Panc1 (cell line): ENCODE data around the gene AIFM1. TPM values are rescaled to one million over a fixed set of nuclear protein-coding genes. Genes with fewer than 3 reads are reported as not detected.

ENCODE experiments used
- ATAC-seq: fragments of 200-7000 bp; cut with Tn5 transposase; 2 replicates; pipeline ENCODE4 v1.9.1; 2020; ENCODE audit warnings: mild to moderate bottlenecking, moderate library complexity
- BruUV-seq: library from RNA; stranded (reverse); fragments of 400-500 nt; replicated peaks from 2 replicates; lab custom pipeline; 2021; lab: Mats Ljungman, UMichigan
- CTCF ChIA-PET: fragments of 300-600 bp; sonication (Branson Sonifier 250); formaldehyde crosslinking; loops from one replicate; lab custom pipeline; 2022; ENCODE audit warnings: antibody characterized with exemption; lab: Charles Lee
- POLR2A ChIA-PET: fragments of 300-600 bp; sonication (Branson Sonifier 250); formaldehyde crosslinking; loops from one replicate; lab custom pipeline; 2022; ENCODE audit warnings: antibody characterized with exemption; lab: Charles Lee
- DNase-seq: peaks from one replicate; pipeline ENCODE4 v3.0.0-alpha.2; 2010; ENCODE audit warnings: low read depth, low spot score
- H3K27ac ChIP-seq: 2 replicates; pipeline ENCODE4 v1.5.1; 2011; ENCODE audit warnings: mild to moderate bottlenecking, low read length, inconsistent platforms
- H3K27me3 ChIP-seq: fragments of 200-500 bp; sonication (Bioruptor generic); 2 replicates; pipeline ENCODE4 v1.6.0; 2014; ENCODE audit warnings: low read length, inconsistent platforms; ENCODE audit not compliant: control insufficient read depth, insufficient read depth
- H3K36me3 ChIP-seq: fragments of 200-500 bp; sonication (Bioruptor generic); 2 replicates; pipeline ENCODE4 v1.5.1; 2014; ENCODE audit warnings: inconsistent platforms, mild to moderate bottlenecking, low read length, moderate library complexity; ENCODE audit not compliant: control insufficient read depth, insufficient read depth
- H3K4me1 ChIP-seq: 2 replicates; pipeline ENCODE4 v1.5.1; 2011; ENCODE audit warnings: inconsistent platforms, mild to moderate bottlenecking, low read length, moderate library complexity; ENCODE audit not compliant: control insufficient read depth, insufficient read depth
- H3K4me3 ChIP-seq, 2 experiments: 2 replicates each; pipeline ENCODE4 v1.5.1; 2011 to 2012; ENCODE audit warnings: low read depth in 2 of 2, low read length in 2 of 2, mild to moderate bottlenecking in 2 of 2, inconsistent platforms in 1 of 2, moderate library complexity in 1 of 2
- H3K9me3 ChIP-seq: fragments of 200-500 bp; sonication (Bioruptor generic); 2 replicates; pipeline ENCODE4 v1.5.1; 2014; ENCODE audit warnings: low read depth, mild to moderate bottlenecking, inconsistent platforms, low read length, moderate library complexity; ENCODE audit not compliant: control insufficient read depth, insufficient read depth
- CTCF ChIP-seq: fragments of 450-650 bp; IDR thresholded peaks from 2 replicates; pipeline ENCODE4 v1.5.1; 2017; ENCODE audit warnings: mild to moderate bottlenecking
- POLR2AphosphoS5 ChIP-seq: IDR thresholded peaks from 2 replicates; pipeline ENCODE4 v1.6.1; 2012; ENCODE audit warnings: mild to moderate bottlenecking, low read depth, low read length, moderate library complexity
- REST ChIP-seq, 2 experiments: IDR thresholded peaks; 2 replicates each; pipeline ENCODE4 v1.6.1; 2011 to 2012; ENCODE audit warnings: low read depth in 2 of 2, control low read depth in 1 of 2, low read length in 1 of 2, mild to moderate bottlenecking in 1 of 2, moderate library complexity in 1 of 2; ENCODE audit not compliant: insufficient read depth in 1 of 2
- SIN3A ChIP-seq: IDR thresholded peaks from 2 replicates; pipeline ENCODE4 v1.6.1; 2012; ENCODE audit warnings: low read depth, mild to moderate bottlenecking, low read length, moderate library complexity, borderline replicate concordance; ENCODE audit not compliant: insufficient read depth
- TCF7L2 ChIP-seq: IDR thresholded peaks from 2 replicates; pipeline ENCODE4 v1.6.1; 2011; ENCODE audit warnings: mild to moderate bottlenecking, low read depth, low read length, inconsistent platforms
- in situ Hi-C: cut with HindIII; loops from 2 replicates; pipeline ENCODE4 v1.10.0; 2016; ENCODE audit warnings: low sequenced_read_pairs, low pct_unique_long_range_greater_than_20kb
- intact Hi-C: fragments of 100-400 bp; cut with micrococcal nuclease; formaldehyde crosslinking; loops from one replicate; pipeline ENCODE4 v1.10.0; 2022; ENCODE audit not compliant: unreplicated experiment
- total RNA-seq: library from RNA; stranded (reverse); gene quantifications from one replicate; pipeline ENCODE4 v1.2.1, GENCODE V29; 2021; ENCODE audit not compliant: unreplicated experiment

AIFM1 gene
- total RNA-seq, 1 experiment from 2014 or later: 96.6 TPM

- no peak overlapping the region for H3K4me3 ChIP-seq
- no peaks in the 10 kb centered on the region for H3K27me3 ChIP-seq
- peaks cover 10% of the 10 kb centered on the region for H3K4me1 ChIP-seq
- intact Hi-C loops (no loop called here), in situ Hi-C loops (no loop called here)
- TF ChIP-seq CTCF (no peak), TCF7L2 (no peak), SIN3A (no peak), POLR2AphosphoS5 (no peak), REST (IDR thresholded peaks at IDR 0.05; ENCODE audit: insufficient read depth in 1 of 2, low read depth in 2 of 2, low read length in 1 of 2) (no peak)
- no peak overlapping the region for H3K27ac ChIP-seq
- POLR2A ChIA-PET: no interaction called here
- DNase-seq: no peak
- ATAC-seq: no peak
- H3K36me3 ChIP-seq: no peaks in the 10 kb centered on the region
- no peaks in the 10 kb centered on the region for H3K9me3 ChIP-seq
- BruUV-seq: no TSS peak
- CTCF ChIA-PET: no interaction called here
These were observed 65.5 kb downstream of the AIFM1 start for GRCh38 chrX:130100180-130100579.

GRCh38 chrX:130098210-130098552, 67.5 kb downstream of the AIFM1 start:
- DNase-seq: no peak
- intact Hi-C loops: no loop called here
- no peak overlapping the region for H3K4me3 ChIP-seq
- H3K4me1 ChIP-seq: peaks cover 8% of the 10 kb centered on the region
- H3K27ac ChIP-seq: no peak overlapping the region
- in situ Hi-C loops: no loop called here
- no peaks in the 10 kb centered on the region for H3K9me3 ChIP-seq
- no peaks in the 10 kb centered on the region for H3K27me3 ChIP-seq
- no TSS peak for BruUV-seq
- no peaks in the 10 kb centered on the region for H3K36me3 ChIP-seq
- TF ChIP-seq CTCF (no peak), SIN3A (no peak), TCF7L2 (no peak), POLR2AphosphoS5 (no peak), REST (IDR thresholded peaks at IDR 0.05; ENCODE audit: insufficient read depth in 1 of 2, low read depth in 2 of 2, low read length in 1 of 2) (no peak)
- CTCF ChIA-PET: interaction anchor here (0.7 kb wide), 1 partner anchor 22 kb away, joined by 3 read pairs; no protein-coding TSS in a partner anchor
- POLR2A ChIA-PET: interaction anchor here (0.5 kb wide), 1 partner anchor 165 kb away, joined by 3 read pairs; no protein-coding TSS in a partner anchor
- peak; percentile 24; the same call in 1 of the 2 replicates for ATAC-seq
